Ureter (tissue), 1 donor: ENCODE measurements around the gene KIAA0825. TPM values are rescaled to one million over a fixed set of nuclear protein-coding genes. Genes with fewer than 3 reads are reported as not detected.

ENCODE experiments used
- total RNA-seq: library from RNA; stranded (reverse); gene quantifications from one replicate; pipeline ENCODE4 v1.2.4, GENCODE V29; 2023
- donor health status: DM: yes; HTN: yes; CAD: no.

Gene KIAA0825
- total RNA-seq, 1 donor from 2014 or later = 5.9 TPM

Other genes starting within 250 kb of the KIAA0825 start
- gene SLF1, start 65 bp upstream of the KIAA0825 start, total RNA-seq = 6.1 TPM